IMR-90 (cell line): ENCODE results near the gene FRMD4B. TPM values are rescaled to one million over a fixed set of nuclear protein-coding genes. Genes with fewer than 3 reads are reported as not detected.

Experiments used
- ATAC-seq: fragments of 200-7000 bp; cut with Tn5 transposase; 2 replicates; pipeline ENCODE4 v1.9.1; 2020; ENCODE audit warnings: low read depth, mild to moderate bottlenecking, moderate library complexity
- BruUV-seq: library from RNA; stranded (reverse); fragments of 400-500 nt; replicated peaks from 2 replicates; lab custom pipeline; 2021; lab: Mats Ljungman, UMichigan
- CTCF ChIA-PET: fragments of 300-600 bp; formaldehyde crosslinking; extraction: SDS; loops from one replicate; lab custom pipeline; 2021; ENCODE audit warnings: antibody characterized with exemption; lab: Yijun Ruan, JAX
- POLR2A ChIA-PET: fragments of 300-600 bp; sonication (Branson Sonifier 250); formaldehyde crosslinking; loops from one replicate; lab custom pipeline; 2022; ENCODE audit warnings: antibody characterized with exemption; ENCODE audit not compliant: unreplicated experiment; lab: Charles Lee
- DNase-seq: peaks from one replicate; pipeline ENCODE4 v3.0.0; 2013
- H2AFZ ChIP-seq: replicated peaks from 2 replicates; pipeline ENCODE3; 2013; ENCODE audit warnings: low read length, mild to moderate bottlenecking; ENCODE audit not compliant: poor library complexity
- H2AK5ac ChIP-seq: 2 replicates; pipeline ENCODE4 v1.6.1; 2013; ENCODE audit warnings: low read depth, low read length, inconsistent platforms
- H2AK9ac ChIP-seq: replicated peaks from 2 replicates; pipeline ENCODE3; 2013; ENCODE audit warnings: mild to moderate bottlenecking, low read depth, low read length, moderate library complexity; ENCODE audit not compliant: poor library complexity
- H2BK120ac ChIP-seq: 2 replicates; pipeline ENCODE4 v1.6.1; 2013; ENCODE audit warnings: low read depth, low read length, inconsistent platforms
- H2BK15ac ChIP-seq: 3 replicates; pipeline ENCODE4 v1.6.1; 2013; ENCODE audit warnings: low read depth, low read length, inconsistent platforms
- H2BK20ac ChIP-seq: 2 replicates; pipeline ENCODE4 v1.6.1; 2013; ENCODE audit warnings: low read depth, mild to moderate bottlenecking, inconsistent platforms, low read length, moderate library complexity
- H2BK5ac ChIP-seq: 2 replicates; pipeline ENCODE4 v1.6.1; 2013; ENCODE audit warnings: mild to moderate bottlenecking, low read depth, low read length, inconsistent platforms; ENCODE audit not compliant: poor library complexity, severe bottlenecking
- H3K14ac ChIP-seq: replicated peaks from 2 replicates; pipeline ENCODE4 v1.6.1; 2013; ENCODE audit warnings: low read depth, low read length, inconsistent platforms
- H3K18ac ChIP-seq: 2 replicates; pipeline ENCODE4 v1.6.1; 2013; ENCODE audit warnings: low read depth, low read length, control low read depth
- H3K23ac ChIP-seq: 2 replicates; pipeline ENCODE4 v1.6.1; 2013; ENCODE audit warnings: low read depth, low read length, inconsistent platforms
- H3K27ac ChIP-seq: 2 replicates; pipeline ENCODE4 v1.5.1; 2013; ENCODE audit warnings: mild to moderate bottlenecking, control low read depth, low read length; ENCODE audit not compliant: insufficient read depth
- H3K27me3 ChIP-seq: 2 replicates; pipeline ENCODE4 v1.6.1; 2013; ENCODE audit warnings: low read length; ENCODE audit not compliant: control insufficient read depth, insufficient read depth
- H3K36me3 ChIP-seq: 2 replicates; pipeline ENCODE4 v1.6.1; 2013; ENCODE audit warnings: low read length, mixed read lengths; ENCODE audit not compliant: control insufficient read depth, insufficient read depth
- H3K4ac ChIP-seq: 2 replicates; pipeline ENCODE4 v1.6.1; 2013; ENCODE audit warnings: low read depth, low read length, inconsistent platforms
- H3K4me1 ChIP-seq: 2 replicates; pipeline ENCODE4 v1.6.1; 2013; ENCODE audit warnings: low read length, mixed read lengths; ENCODE audit not compliant: control insufficient read depth, insufficient read depth
- H3K4me2 ChIP-seq: 2 replicates; pipeline ENCODE4 v1.6.1; 2013; ENCODE audit warnings: low read depth, mild to moderate bottlenecking, control low read depth, low read length, moderate library complexity
- H3K4me3 ChIP-seq: 2 replicates; pipeline ENCODE4 v1.5.1; 2013; ENCODE audit warnings: low read depth, mild to moderate bottlenecking, control low read depth, low read length, moderate library complexity; ENCODE audit not compliant: insufficient read depth
- H3K56ac ChIP-seq: 2 replicates; pipeline ENCODE4 v1.6.1; 2013; ENCODE audit warnings: low read length, inconsistent platforms; ENCODE audit not compliant: insufficient read depth; ENCODE audit errors: extremely low read depth
- H3K79me1 ChIP-seq, 2 experiments: 2 replicates each; pipeline ENCODE4 v1.6.1; 2013; ENCODE audit warnings: low read length in 2 of 2, inconsistent platforms in 1 of 2, low read depth in 1 of 2
- H3K9ac ChIP-seq: 2 replicates; pipeline ENCODE4 v1.6.1; 2013; ENCODE audit warnings: low read depth, low read length, control low read depth
- H3K9me1 ChIP-seq: 2 replicates; pipeline ENCODE4 v1.6.1; 2013; ENCODE audit warnings: low read length, inconsistent platforms; ENCODE audit not compliant: insufficient read depth
- H3K9me3 ChIP-seq: 2 replicates; pipeline ENCODE4 v1.6.1; 2013; ENCODE audit warnings: low read length; ENCODE audit not compliant: control insufficient read depth, insufficient read depth
- H4K20me1 ChIP-seq: 2 replicates; pipeline ENCODE4 v1.6.1; 2013; ENCODE audit warnings: low read length, inconsistent platforms; ENCODE audit not compliant: insufficient read depth
- H4K5ac ChIP-seq: 2 replicates; pipeline ENCODE4 v1.6.1; 2013; ENCODE audit warnings: mild to moderate bottlenecking, low read depth, low read length, control low read depth
- H4K8ac ChIP-seq, 2 experiments: 2 replicates each; pipeline ENCODE4 v1.6.1; 2013; ENCODE audit warnings: low read depth in 2 of 2, low read length in 2 of 2, control low read depth in 1 of 2, inconsistent platforms in 1 of 2
- H4K91ac ChIP-seq: 2 replicates; pipeline ENCODE4 v1.6.1; 2013; ENCODE audit warnings: low read depth, low read length, inconsistent platforms; ENCODE audit not compliant: insufficient read depth
- CHD1 ChIP-seq: IDR thresholded peaks from 2 replicates; pipeline ENCODE4 v1.6.1; 2012; ENCODE audit warnings: low read depth, low read length, improper control_type of control experiment
- FOS ChIP-seq: fragments of 150-350 bp; IDR thresholded peaks from 2 replicates; pipeline ENCODE4 v1.6.1; 2016; ENCODE audit warnings: low read depth, low read length
- MAFK ChIP-seq: IDR thresholded peaks from 2 replicates; pipeline ENCODE4 v1.6.1; 2012; ENCODE audit warnings: low read depth, low read length, improper control_type of control experiment
- NFE2L2 ChIP-seq: fragments of 150-350 bp; IDR thresholded peaks from 2 replicates; pipeline ENCODE4 v1.6.1; 2016; ENCODE audit warnings: low read depth, mild to moderate bottlenecking, low read length
- POLR2A ChIP-seq: IDR thresholded peaks from 2 replicates; pipeline ENCODE4 v1.6.1; 2012; ENCODE audit warnings: mild to moderate bottlenecking, low read depth, low read length
- RCOR1 ChIP-seq: IDR thresholded peaks from 2 replicates; pipeline ENCODE4 v1.6.1; 2012; ENCODE audit warnings: mild to moderate bottlenecking, low read length, improper control_type of control experiment; ENCODE audit not compliant: insufficient replicate concordance
- RFX5 ChIP-seq: IDR thresholded peaks from 2 replicates; pipeline ENCODE4 v1.8.0; 2012; ENCODE audit warnings: low read depth, mild to moderate bottlenecking, low read length, moderate library complexity
- SMC3 ChIP-seq: fragments of 150-350 bp; IDR thresholded peaks from 2 replicates; pipeline ENCODE4 v1.6.1; 2016; ENCODE audit warnings: low read depth, mild to moderate bottlenecking, antibody characterized with exemption, low read length, moderate library complexity
- WGBS, 2 experiments: methylation state at CpG; one replicate each; pipeline versions ENCODE4 v1.1.5 to v1.1.7; 2013; ENCODE audit warnings: missing lambda C conversion rate in 2 of 2; ENCODE audit not compliant: insufficient read length in 1 of 2; ENCODE audit errors: extremely low coverage in 2 of 2; 5-methylcytosine and 5-hydroxymethylcytosine counted together
- dilution Hi-C: fragments of 300-500 bp; cut with HindIII; formaldehyde crosslinking; loops from one replicate; pipeline ENCODE4 v1.14.3; 2018; ENCODE audit warnings: low sequenced_read_pairs; ENCODE audit not compliant: unreplicated experiment
- in situ Hi-C: fragments of 300-500 bp; cut with MboI; formaldehyde crosslinking; loops from 3 replicates; pipeline ENCODE4 v1.14.3; 2019; ENCODE audit warnings: low sequenced_read_pairs, inconsistent platforms, mixed read lengths
- intact Hi-C: fragments of 100-400 bp; cut with micrococcal nuclease; formaldehyde crosslinking; loops from 2 replicates; pipeline ENCODE4 v1.10.0; 2022
- polyA plus RNA-seq, 3 experiments: library from polyadenylated mRNA; depleted of rRNA; stranded (reverse); fragments of >200 nt; gene quantifications; 2 replicates each; pipeline ENCODE4 v1.2.3, GENCODE V29; 2012; ENCODE audit warnings: low replicate concordance in 1 of 3
- total RNA-seq: library from RNA; depleted of rRNA; stranded (reverse); fragments of >200 nt; gene quantifications from 2 replicates; pipeline ENCODE4 v1.2.3, GENCODE V29; 2012
- TF ChIP-seq, protein P1 (sequence below): fragments of 150-350 bp; IDR thresholded peaks from 2 replicates; pipeline ENCODE4 v1.6.1; 2016; ENCODE audit warnings: low read depth, mild to moderate bottlenecking, low read length, moderate library complexity, borderline replicate concordance
- TF ChIP-seq, protein P2 (sequence below): conservative IDR thresholded peaks from 2 replicates; pipeline ENCODE4 v1.5.1; 2012; ENCODE audit warnings: mild to moderate bottlenecking, low read depth, low read length, improper control_type of control experiment

FRMD4B gene
- total and polyA plus RNA-seq, 2 of the 4 experiments (the other 2 are of a cell fraction): 0.14 to 0.36 TPM

- Histone ChIP-seq H3K27me3 (peaks cover 9% of the 10 kb centered on the region), H3K56ac (no peak overlapping the region), H2AFZ (no peak overlapping the region), H3K9me1 (no peaks in the 10 kb centered on the region), H2BK5ac (no peak overlapping the region), H3K4me3 (no peak overlapping the region), H2AK5ac (no peak overlapping the region), H3K4ac (no peak overlapping the region), H3K18ac (no peak overlapping the region), H3K9ac (no peak overlapping the region), H4K5ac (no peak overlapping the region), H3K9me3 (no peaks in the 10 kb centered on the region), H3K23ac (no peak overlapping the region), H3K36me3 (no peaks in the 10 kb centered on the region), H4K8ac (no peak overlapping the region), H3K4me2 (no peak overlapping the region), H3K4me1 (no peaks in the 10 kb centered on the region; the same call in 1 of the 2 replicates), H4K20me1 (no peaks in the 10 kb centered on the region), H4K91ac (no peak overlapping the region), H3K27ac (no peak overlapping the region), H3K79me1 (no peaks in the 10 kb centered on the region), H2BK120ac (no peak overlapping the region), H2AK9ac (no peak overlapping the region), H2BK15ac (no peak overlapping the region), H2BK20ac (no peak overlapping the region), H3K14ac (no peak overlapping the region)
- ChIA-PET CTCF (interaction anchor here (1.3 kb wide), 1 partner anchor 178 kb away, joined by 4 read pairs; no protein-coding TSS in a partner anchor), POLR2A (no interaction called here)
- DNase-seq (no peak), ATAC-seq (no peak)
- dilution Hi-C loops: no loop called here
- WGBS, 2 experiments: no CpG with 5 or more reads among the region's 2 CpGs
- TF ChIP-seq RCOR1: no peak
- TF ChIP-seq SMC3: no peak
- TF ChIP-seq, protein P1, sequence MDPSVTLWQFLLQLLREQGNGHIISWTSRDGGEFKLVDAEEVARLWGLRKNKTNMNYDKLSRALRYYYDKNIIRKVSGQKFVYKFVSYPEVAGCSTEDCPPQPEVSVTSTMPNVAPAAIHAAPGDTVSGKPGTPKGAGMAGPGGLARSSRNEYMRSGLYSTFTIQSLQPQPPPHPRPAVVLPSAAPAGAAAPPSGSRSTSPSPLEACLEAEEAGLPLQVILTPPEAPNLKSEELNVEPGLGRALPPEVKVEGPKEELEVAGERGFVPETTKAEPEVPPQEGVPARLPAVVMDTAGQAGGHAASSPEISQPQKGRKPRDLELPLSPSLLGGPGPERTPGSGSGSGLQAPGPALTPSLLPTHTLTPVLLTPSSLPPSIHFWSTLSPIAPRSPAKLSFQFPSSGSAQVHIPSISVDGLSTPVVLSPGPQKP: no peak
- TF ChIP-seq, protein P2, sequence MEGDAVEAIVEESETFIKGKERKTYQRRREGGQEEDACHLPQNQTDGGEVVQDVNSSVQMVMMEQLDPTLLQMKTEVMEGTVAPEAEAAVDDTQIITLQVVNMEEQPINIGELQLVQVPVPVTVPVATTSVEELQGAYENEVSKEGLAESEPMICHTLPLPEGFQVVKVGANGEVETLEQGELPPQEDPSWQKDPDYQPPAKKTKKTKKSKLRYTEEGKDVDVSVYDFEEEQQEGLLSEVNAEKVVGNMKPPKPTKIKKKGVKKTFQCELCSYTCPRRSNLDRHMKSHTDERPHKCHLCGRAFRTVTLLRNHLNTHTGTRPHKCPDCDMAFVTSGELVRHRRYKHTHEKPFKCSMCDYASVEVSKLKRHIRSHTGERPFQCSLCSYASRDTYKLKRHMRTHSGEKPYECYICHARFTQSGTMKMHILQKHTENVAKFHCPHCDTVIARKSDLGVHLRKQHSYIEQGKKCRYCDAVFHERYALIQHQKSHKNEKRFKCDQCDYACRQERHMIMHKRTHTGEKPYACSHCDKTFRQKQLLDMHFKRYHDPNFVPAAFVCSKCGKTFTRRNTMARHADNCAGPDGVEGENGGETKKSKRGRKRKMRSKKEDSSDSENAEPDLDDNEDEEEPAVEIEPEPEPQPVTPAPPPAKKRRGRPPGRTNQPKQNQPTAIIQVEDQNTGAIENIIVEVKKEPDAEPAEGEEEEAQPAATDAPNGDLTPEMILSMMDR: no peak
- TF ChIP-seq CHD1: no peak
- no peak for TF ChIP-seq RFX5
- TF ChIP-seq NFE2L2: no peak
- no peak for TF ChIP-seq FOS
- no peak for TF ChIP-seq MAFK
- TF ChIP-seq POLR2A: no peak
- intact Hi-C loops: loop anchor here (10.0 kb wide), 1 partner anchor 548 kb away; no protein-coding TSS in a partner anchor
- no TSS peak for BruUV-seq
- in situ Hi-C loops: no loop called here
These were observed 258.9 kb downstream of the FRMD4B start for GRCh38 chr3:69126999-69127398.
